Choroid plexus epithelial cell (primary cell): ENCODE data around the gene GPR158.

Experiments
- DNase-seq: peaks from one replicate; pipeline ENCODE4 v3.0.0-alpha.2; 2010; ENCODE audit warnings: low read depth
- H3K4me3 ChIP-seq: 2 replicates; pipeline ENCODE4 v1.5.1; 2011; ENCODE audit warnings: low read depth, mild to moderate bottlenecking, control low read depth, low read length, moderate library complexity
- TF ChIP-seq, protein P1 (sequence below): conservative IDR thresholded peaks from 2 replicates; pipeline ENCODE4 v1.5.1; 2011; ENCODE audit warnings: low read depth, mild to moderate bottlenecking, control low read depth, inconsistent platforms, low read length, moderate library complexity

The GPR158 gene

DNA sequence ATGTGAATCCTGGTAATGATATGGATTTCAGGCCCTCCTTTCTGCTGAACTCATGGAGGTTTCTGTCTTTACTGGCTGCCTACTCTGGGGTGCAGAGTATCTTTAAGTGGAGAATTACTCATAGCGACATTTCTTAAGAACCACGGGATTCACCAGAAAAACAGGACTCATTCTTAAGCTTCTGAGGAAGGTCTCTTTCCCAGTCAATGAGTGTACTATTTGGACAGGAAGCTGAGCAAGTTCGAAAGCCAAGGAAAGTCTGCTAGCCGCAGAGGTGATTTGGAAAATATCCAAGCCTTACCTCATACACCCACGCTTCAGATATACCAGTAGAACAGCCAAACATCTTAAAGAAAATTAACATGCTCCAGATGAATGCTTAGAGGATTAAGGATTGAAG lies 381.7 kb downstream of the GPR158 start:
- H3K4me3 ChIP-seq: no peak overlapping the region
- TF ChIP-seq, protein P1, sequence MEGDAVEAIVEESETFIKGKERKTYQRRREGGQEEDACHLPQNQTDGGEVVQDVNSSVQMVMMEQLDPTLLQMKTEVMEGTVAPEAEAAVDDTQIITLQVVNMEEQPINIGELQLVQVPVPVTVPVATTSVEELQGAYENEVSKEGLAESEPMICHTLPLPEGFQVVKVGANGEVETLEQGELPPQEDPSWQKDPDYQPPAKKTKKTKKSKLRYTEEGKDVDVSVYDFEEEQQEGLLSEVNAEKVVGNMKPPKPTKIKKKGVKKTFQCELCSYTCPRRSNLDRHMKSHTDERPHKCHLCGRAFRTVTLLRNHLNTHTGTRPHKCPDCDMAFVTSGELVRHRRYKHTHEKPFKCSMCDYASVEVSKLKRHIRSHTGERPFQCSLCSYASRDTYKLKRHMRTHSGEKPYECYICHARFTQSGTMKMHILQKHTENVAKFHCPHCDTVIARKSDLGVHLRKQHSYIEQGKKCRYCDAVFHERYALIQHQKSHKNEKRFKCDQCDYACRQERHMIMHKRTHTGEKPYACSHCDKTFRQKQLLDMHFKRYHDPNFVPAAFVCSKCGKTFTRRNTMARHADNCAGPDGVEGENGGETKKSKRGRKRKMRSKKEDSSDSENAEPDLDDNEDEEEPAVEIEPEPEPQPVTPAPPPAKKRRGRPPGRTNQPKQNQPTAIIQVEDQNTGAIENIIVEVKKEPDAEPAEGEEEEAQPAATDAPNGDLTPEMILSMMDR: no peak
- peak; percentile 97 for DNase-seq

- no peak overlapping the region for H3K4me3 ChIP-seq
- TF ChIP-seq, protein P1: no peak
- DNase-seq: peak; percentile 26
Measured at GRCh38 chr10:25557136-25557535, 382.3 kb downstream of the GPR158 start.

DNA sequence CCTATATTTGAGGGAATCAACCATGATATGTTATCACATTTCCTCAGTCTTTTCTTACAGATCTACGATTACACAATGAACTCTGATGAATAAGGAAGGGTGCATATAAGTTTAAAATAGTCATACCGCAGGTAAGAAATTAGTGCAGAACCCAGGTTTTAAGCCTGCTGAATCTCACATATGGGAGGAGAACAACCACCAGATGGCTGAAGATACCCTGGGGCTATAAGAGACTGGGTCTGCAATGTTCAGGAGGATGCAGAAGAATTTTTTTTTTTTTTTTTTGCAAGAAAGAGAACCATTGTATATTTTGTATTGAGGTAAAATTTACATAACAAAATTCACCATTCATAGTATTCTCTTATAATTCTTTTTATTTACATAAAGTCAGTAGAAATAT lies 387.0 kb downstream of the GPR158 start:
- H3K4me3 ChIP-seq: no peak overlapping the region
- TF ChIP-seq, protein P1: no peak
- DNase-seq: no peak

GRCh38 chr10:25562547-25562946 lies 387.7 kb downstream of the GPR158 start:
- no peak for DNase-seq
- H3K4me3 ChIP-seq: no peak overlapping the region
- TF ChIP-seq, protein P1: no peak

DNA sequence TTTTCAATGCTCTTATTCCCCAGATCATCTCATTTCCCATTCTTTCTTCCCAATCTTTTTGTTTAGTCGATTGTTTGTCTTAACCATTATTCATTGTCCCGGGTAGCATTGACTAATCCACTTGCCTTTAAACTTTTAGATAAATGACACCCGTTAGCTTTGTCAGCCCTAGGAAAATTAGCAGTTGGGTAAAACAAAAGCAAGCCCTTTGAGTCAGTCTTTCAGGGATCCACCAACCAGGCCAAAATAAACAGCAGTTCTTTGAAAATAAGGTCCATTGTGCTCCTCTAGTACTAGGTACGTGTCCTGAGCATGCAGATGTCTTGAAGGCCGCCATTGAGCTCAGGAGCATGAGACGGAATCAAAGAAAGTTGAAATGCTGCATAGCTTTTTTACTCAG lies 389.6 kb downstream of the GPR158 start:
- TF ChIP-seq, protein P1: no peak
- H3K4me3 ChIP-seq: no peak overlapping the region
- no peak for DNase-seq

DNA sequence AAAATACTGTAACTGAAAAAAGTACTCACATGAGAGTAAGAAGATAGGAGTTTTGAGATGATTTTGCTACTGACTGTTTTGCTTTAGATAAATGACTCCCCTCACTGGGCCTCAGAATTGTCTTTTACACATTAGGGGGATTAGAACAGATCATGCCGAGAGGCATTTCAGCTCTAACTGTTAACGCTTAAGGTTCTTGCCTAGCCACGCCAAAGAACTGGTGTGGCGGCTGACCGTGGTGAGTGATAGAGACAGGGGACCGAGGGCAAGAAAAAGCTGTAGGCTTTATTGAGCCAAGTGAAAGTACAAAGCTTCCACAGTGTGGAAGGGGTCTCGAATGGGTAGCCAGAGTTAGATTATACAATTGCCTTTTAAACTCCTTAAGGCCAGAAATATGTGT lies 390.8 kb downstream of the GPR158 start:
- H3K4me3 ChIP-seq: no peak overlapping the region
- TF ChIP-seq, protein P1: no peak
- DNase-seq: no peak

DNA sequence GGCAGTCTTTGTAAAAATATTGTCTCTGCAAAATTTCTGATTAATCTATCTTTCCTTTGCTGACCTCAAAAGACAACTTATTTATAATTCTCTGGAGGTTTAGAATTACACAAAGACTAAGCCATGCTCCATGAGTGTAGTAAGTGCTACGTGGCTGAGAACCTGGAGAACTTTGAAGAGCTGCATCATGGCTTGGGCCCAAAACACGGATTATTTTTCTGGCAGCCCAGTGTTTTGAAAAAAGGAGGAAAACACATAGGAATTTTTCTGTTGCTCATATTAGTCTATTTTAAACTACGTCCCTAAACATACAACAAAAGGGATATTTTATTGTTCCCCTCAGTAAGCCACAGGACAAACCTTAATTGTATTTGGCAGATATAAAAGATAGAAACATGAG lies 398.5 kb downstream of the GPR158 start:
- TF ChIP-seq, protein P1: no peak
- H3K4me3 ChIP-seq: no peak overlapping the region
- no peak for DNase-seq
